CD14-positive monocyte (primary cell): ENCODE measurements around the gene C6orf52. TPM values are rescaled to one million over a fixed set of nuclear protein-coding genes. Genes with fewer than 3 reads are reported as not detected.

Source experiments
- DNase-seq, 3 donors: peaks; one replicate each; pipeline ENCODE4 v3.0.0-alpha.2; 2011 to 2022
- H2AFZ ChIP-seq: 2 replicates; pipeline ENCODE4 v1.6.0; 2012; ENCODE audit warnings: mild to moderate bottlenecking, low read depth, low read length, inconsistent platforms; ENCODE audit not compliant: insufficient read depth, poor library complexity, severe bottlenecking
- H3K27ac ChIP-seq, 2 donors: 1 replicate in 1 of 2; 2 replicates in 1 of 2; pipeline ENCODE4 v1.5.1; 2012 to 2013; ENCODE audit warnings: low read length in 2 of 2, control low read depth in 1 of 2, inconsistent platforms in 1 of 2, low read depth in 1 of 2, mild to moderate bottlenecking in 1 of 2
- H3K27me3 ChIP-seq, 2 donors: one replicate each; pipeline versions ENCODE4 v1.6.0 to v1.6.1; 2011 to 2013; ENCODE audit warnings: low read length in 2 of 2; ENCODE audit not compliant: control insufficient read depth in 2 of 2, insufficient read depth in 2 of 2
- H3K36me3 ChIP-seq, 2 donors: replicated peaks in 1 of 2; 1 replicate in 1 of 2; 2 replicates in 1 of 2; pipeline versions ENCODE4 v1.5.1 to v1.6.1; 2012 to 2013; ENCODE audit warnings: low read length in 2 of 2, control low read depth in 1 of 2, inconsistent platforms in 1 of 2, mild to moderate bottlenecking in 1 of 2; ENCODE audit not compliant: insufficient read depth in 2 of 2, control insufficient read depth in 1 of 2
- H3K4me1 ChIP-seq, 2 donors: 1 replicate in 1 of 2; 2 replicates in 1 of 2; pipeline versions ENCODE4 v1.5.1 to v1.6.1; 2012 to 2013; ENCODE audit warnings: low read length in 2 of 2, control low read depth in 1 of 2, inconsistent platforms in 1 of 2, mild to moderate bottlenecking in 1 of 2, moderate library complexity in 1 of 2; ENCODE audit not compliant: insufficient read depth in 2 of 2, control insufficient read depth in 1 of 2
- H3K4me2 ChIP-seq: replicated peaks from 2 replicates; pipeline ENCODE3; 2012; ENCODE audit warnings: low read length, moderate library complexity, mild to moderate bottlenecking; ENCODE audit not compliant: poor library complexity, severe bottlenecking; ENCODE audit errors: extremely low read depth
- H3K4me3 ChIP-seq, 3 experiments: fragments of 200-600 bp in 1 of 3; sonication (generic) in 1 of 3; replicated peaks in 1 of 3; 1 replicate in 2 of 3; 2 replicates in 1 of 3; pipeline ENCODE4 v1.5.1; 2011 to 2013; ENCODE audit warnings: low read length in 3 of 3, mild to moderate bottlenecking in 3 of 3, control low read depth in 2 of 3, low read depth in 2 of 3, inconsistent platforms in 1 of 3, moderate library complexity in 1 of 3
- H3K79me2 ChIP-seq: 2 replicates; pipeline ENCODE4 v1.6.0; 2012; ENCODE audit warnings: mild to moderate bottlenecking, control low read depth, inconsistent platforms, low read length, moderate library complexity; ENCODE audit not compliant: insufficient read depth
- H3K9ac ChIP-seq: 2 replicates; pipeline ENCODE4 v1.6.0; 2017; ENCODE audit warnings: low read length, mild to moderate bottlenecking; ENCODE audit not compliant: insufficient read depth, poor library complexity, severe bottlenecking
- H3K9me3 ChIP-seq, 2 donors: replicated peaks in 1 of 2; 1 replicate in 1 of 2; 2 replicates in 1 of 2; pipeline versions ENCODE4 v1.5.1 to v1.6.1; 2012 to 2013; ENCODE audit warnings: low read length in 2 of 2, control low read depth in 1 of 2; ENCODE audit not compliant: control insufficient read depth in 1 of 2, insufficient read depth in 1 of 2
- H4K20me1 ChIP-seq: 2 replicates; pipeline ENCODE4 v1.6.0; 2012; ENCODE audit warnings: mild to moderate bottlenecking, low read length, control low read depth, moderate library complexity; ENCODE audit not compliant: insufficient read depth
- H3K27ac Mint-ChIP-seq, 7 donors: one replicate each; pipeline ENCODE4 v1.8.0; 2020; ENCODE audit warnings: mild to moderate bottlenecking in 7 of 7, mixed read lengths in 7 of 7, moderate library complexity in 6 of 7, inconsistent platforms in 2 of 7
- H3K27me3 Mint-ChIP-seq, 3 donors: one replicate each; pipeline ENCODE4 v1.8.0; 2021 to 2022; ENCODE audit warnings: low read depth in 3 of 3, mild to moderate bottlenecking in 3 of 3, mixed read lengths in 3 of 3, moderate library complexity in 3 of 3, inconsistent platforms in 1 of 3
- H3K36me3 Mint-ChIP-seq, 2 donors: one replicate each; pipeline ENCODE4 v1.8.0; 2020; ENCODE audit warnings: mixed read lengths in 2 of 2, inconsistent platforms in 1 of 2, mild to moderate bottlenecking in 1 of 2
- H3K4me1 Mint-ChIP-seq: one replicate; pipeline ENCODE4 v1.8.0; 2020; ENCODE audit warnings: mild to moderate bottlenecking, mixed read lengths
- H3K4me3 Mint-ChIP-seq, 2 donors: one replicate each; pipeline ENCODE4 v1.8.0; 2020; ENCODE audit warnings: mild to moderate bottlenecking in 2 of 2, mixed read lengths in 2 of 2, moderate library complexity in 1 of 2
- H3K9me3 Mint-ChIP-seq, 7 donors: one replicate each; pipeline ENCODE4 v1.8.0; 2020 to 2022; ENCODE audit warnings: mixed read lengths in 7 of 7, mild to moderate bottlenecking in 6 of 7, moderate library complexity in 6 of 7, inconsistent platforms in 2 of 7
- WGBS: methylation state at CpG from one replicate; pipeline ENCODE4 v1.1.5; 2013; ENCODE audit warnings: missing lambda C conversion rate; ENCODE audit not compliant: insufficient coverage; 5-methylcytosine and 5-hydroxymethylcytosine counted together
- intact Hi-C, 2 donors: fragments of 100-400 bp; cut with micrococcal nuclease; formaldehyde crosslinking; loops; one replicate each; pipeline versions ENCODE4 v1.15.0 to v1.15.1; 2023
- polyA plus RNA-seq, 3 donors: library from polyadenylated mRNA; depleted of rRNA in 1 of 3; unstranded in 2 of 3; stranded (reverse) in 1 of 3; fragments of 300-500 nt in 2 of 3; fragments of >200 nt in 1 of 3; fragmentation: Illumina TruSeq in 2 of 3; gene quantifications; 1 replicate in 2 of 3; 2 replicates in 1 of 3; pipeline ENCODE4 v1.2.3, GENCODE V29; 2012 to 2021
- TF ChIP-seq, protein P1 (sequence below): fragments of 200-600 bp; IDR thresholded peaks from one replicate; pipeline ENCODE4 v1.8.0; 2022; ENCODE audit warnings: antibody characterized with exemption, mild to moderate bottlenecking

C6orf52 gene
- polyA plus RNA-seq, 3 donors, result 0.52 to 1.9 TPM; not detected in 1

DNA sequence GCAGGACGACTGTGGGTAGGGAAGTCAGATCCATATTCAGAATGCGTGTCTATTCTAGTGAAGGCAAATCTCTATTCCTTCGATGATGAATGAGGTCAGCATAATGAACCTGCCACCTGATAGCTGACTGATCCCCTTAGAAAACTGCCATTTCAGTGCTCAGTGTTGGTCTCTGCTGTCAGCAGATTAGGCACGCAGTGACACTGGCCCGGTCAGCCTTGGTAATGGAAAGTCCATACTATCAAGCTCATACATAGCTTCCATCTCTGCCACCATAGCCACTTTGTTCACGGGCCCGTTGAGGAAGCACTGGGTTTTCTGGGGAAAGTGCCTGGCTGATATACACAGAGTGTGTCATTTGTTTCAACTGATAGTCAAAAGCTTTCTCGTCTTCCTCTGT is 54.0 kb downstream of the C6orf52 start:
- Histone ChIP-seq H3K4me2 (no peak overlapping the region), H2AFZ (no peak overlapping the region), H3K4me1 (peaks cover 37 to 45% of the 10 kb centered on the region in 2 donors), H4K20me1 (no peaks in the 10 kb centered on the region), H3K4me3 (no peak overlapping the region), H3K27me3 (no peaks in the 10 kb centered on the region), H3K9me3 (no peaks in the 10 kb centered on the region), H3K27ac (no peak overlapping the region), H3K9ac (no peak overlapping the region), H3K79me2 (no peaks in the 10 kb centered on the region), H3K36me3 (no peaks in the 10 kb centered on the region)
- Mint-ChIP-seq H3K27ac (no peak overlapping the region), H3K36me3 (peaks cover 6 to 7% of the 10 kb centered on the region in 2 donors), H3K4me3 (no peak overlapping the region), H3K4me1 (peaks cover 43% of the 10 kb centered on the region), H3K27me3 (peaks cover 0 to 1% (median 0%) of the 10 kb centered on the region in 3 donors), H3K9me3 (peaks cover 0 to 8% (median 0%) of the 10 kb centered on the region in 7 donors)
- TF ChIP-seq, protein P1, sequence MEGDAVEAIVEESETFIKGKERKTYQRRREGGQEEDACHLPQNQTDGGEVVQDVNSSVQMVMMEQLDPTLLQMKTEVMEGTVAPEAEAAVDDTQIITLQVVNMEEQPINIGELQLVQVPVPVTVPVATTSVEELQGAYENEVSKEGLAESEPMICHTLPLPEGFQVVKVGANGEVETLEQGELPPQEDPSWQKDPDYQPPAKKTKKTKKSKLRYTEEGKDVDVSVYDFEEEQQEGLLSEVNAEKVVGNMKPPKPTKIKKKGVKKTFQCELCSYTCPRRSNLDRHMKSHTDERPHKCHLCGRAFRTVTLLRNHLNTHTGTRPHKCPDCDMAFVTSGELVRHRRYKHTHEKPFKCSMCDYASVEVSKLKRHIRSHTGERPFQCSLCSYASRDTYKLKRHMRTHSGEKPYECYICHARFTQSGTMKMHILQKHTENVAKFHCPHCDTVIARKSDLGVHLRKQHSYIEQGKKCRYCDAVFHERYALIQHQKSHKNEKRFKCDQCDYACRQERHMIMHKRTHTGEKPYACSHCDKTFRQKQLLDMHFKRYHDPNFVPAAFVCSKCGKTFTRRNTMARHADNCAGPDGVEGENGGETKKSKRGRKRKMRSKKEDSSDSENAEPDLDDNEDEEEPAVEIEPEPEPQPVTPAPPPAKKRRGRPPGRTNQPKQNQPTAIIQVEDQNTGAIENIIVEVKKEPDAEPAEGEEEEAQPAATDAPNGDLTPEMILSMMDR, result no peak
- intact Hi-C loops, result loop anchor here in 1 of 2 donors (5.0 kb wide), 1 partner anchor 52 kb away; the partner anchor contains the start of genes C6orf52 and PAK1IP1
- 100% methylated on average over 7 of the region's 8 CpGs for WGBS
- no peak for DNase-seq

DNA sequence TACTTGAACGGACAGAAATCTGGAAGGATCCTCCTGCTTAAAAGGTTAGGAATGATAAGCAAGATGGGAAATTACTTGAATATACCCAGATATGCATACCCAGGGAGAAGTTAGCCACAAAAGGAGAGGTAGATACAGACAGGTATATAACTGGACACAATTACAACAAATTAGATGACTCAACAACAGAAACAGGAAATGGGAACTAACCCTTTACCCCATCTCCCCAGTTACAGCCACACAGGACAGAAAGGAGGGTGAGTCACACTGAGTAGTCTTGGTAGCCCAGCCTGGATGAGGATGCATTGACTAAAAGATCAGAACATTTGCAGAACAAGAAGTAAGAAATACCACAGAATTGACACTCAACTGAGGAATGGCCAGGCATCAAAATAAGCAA is 61.2 kb downstream of the C6orf52 start:
- peaks cover 4 to 8% of the 10 kb centered on the region in 2 donors for H3K36me3 ChIP-seq
- H3K79me2 ChIP-seq, result no peaks in the 10 kb centered on the region
- WGBS, result no CpG with 5 or more reads among the region's 1 CpG
- peak; percentile 88 to 97 (median 95) for DNase-seq
- no peaks in the 10 kb centered on the region for H3K9me3 ChIP-seq
- H3K4me3 ChIP-seq, result no peak overlapping the region
- H3K27me3 Mint-ChIP-seq, result no peaks in the 10 kb centered on the region
- no peak overlapping the region for H3K4me3 Mint-ChIP-seq
- no peaks in the 10 kb centered on the region for H3K27me3 ChIP-seq
- H3K36me3 Mint-ChIP-seq, result peaks cover 10 to 19% of the 10 kb centered on the region in 2 donors
- peaks cover 23 to 27% of the 10 kb centered on the region in 2 donors for H3K4me1 ChIP-seq
- H3K27ac Mint-ChIP-seq, result peak overlapping the region; percentile 16 to 86 (median 77)
- no peak overlapping the region for H3K4me2 ChIP-seq
- no peaks in the 10 kb centered on the region for H4K20me1 ChIP-seq
- peak overlapping the region in 1 of 2 donors; percentile 73 for H3K27ac ChIP-seq
- H3K4me1 Mint-ChIP-seq, result peaks cover 23% of the 10 kb centered on the region
- H3K9ac ChIP-seq, result no peak overlapping the region
- intact Hi-C loops, result loop anchor here (5.0 to 10.0 kb wide), 2 partner anchors 36 to 98 kb away; no protein-coding TSS in a partner anchor
- peaks cover 0 to 1% (median 0%) of the 10 kb centered on the region in 7 donors for H3K9me3 Mint-ChIP-seq
- TF ChIP-seq, protein P1, result no peak
- H2AFZ ChIP-seq, result no peak overlapping the region
